Mucosa of stomach (tissue), 1 donor: Measurements from ENCODE around the gene DERA.
"Not testable (repeated sequence)": the region's sequence is repeated elsewhere in the genome, so short reads cannot be mapped to it uniquely, and the experiment has no call there.

Source experiments
- H3K27me3 ChIP-seq: one replicate; pipeline ENCODE4 v1.7.0; 2013; ENCODE audit warnings: mild to moderate bottlenecking, low read length; ENCODE audit not compliant: control insufficient read depth, insufficient read depth
- H3K36me3 ChIP-seq: one replicate; pipeline ENCODE4 v1.7.0; 2013; ENCODE audit warnings: low read length; ENCODE audit not compliant: control insufficient read depth, insufficient read depth
- H3K4me1 ChIP-seq: one replicate; pipeline ENCODE4 v1.7.0; 2013; ENCODE audit warnings: mild to moderate bottlenecking, low read length; ENCODE audit not compliant: control insufficient read depth, insufficient read depth
- H3K4me3 ChIP-seq: one replicate; pipeline ENCODE4 v1.7.0; 2013; ENCODE audit warnings: low read length
- H3K9ac ChIP-seq: one replicate; pipeline ENCODE4 v1.7.0; 2013; ENCODE audit warnings: mild to moderate bottlenecking, low read length, moderate library complexity
- H3K9me3 ChIP-seq: one replicate; pipeline ENCODE4 v1.7.0; 2013; ENCODE audit warnings: mild to moderate bottlenecking, low read length, moderate library complexity; ENCODE audit not compliant: control insufficient read depth
- donor health status: Pancreatic carcinoma.

Gene DERA

DNA sequence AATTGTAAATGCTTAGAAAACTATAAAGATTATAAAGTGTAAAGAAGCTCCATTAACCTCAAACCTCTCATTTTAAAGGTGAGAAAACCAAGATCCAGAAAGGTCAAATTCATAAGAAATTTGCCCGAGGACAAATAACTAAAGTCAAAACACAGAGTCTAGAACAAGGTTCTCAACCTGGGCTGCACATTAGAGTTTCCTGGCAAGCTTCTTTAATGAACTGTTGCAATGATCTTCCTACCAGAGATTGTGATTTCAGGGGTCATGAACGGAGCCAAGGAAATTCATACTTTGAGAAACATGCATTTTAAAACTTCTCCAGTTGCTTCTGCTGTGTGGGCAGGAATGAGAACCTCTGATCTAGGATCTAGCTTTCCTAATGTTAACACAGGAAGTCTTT is 86.8 kb downstream of the DERA start:
- Histone ChIP-seq H3K9me3 (no peaks in the 10 kb centered on the region), H3K4me3 (no peak overlapping the region), H3K36me3 (no peaks in the 10 kb centered on the region), H3K27me3 (no peaks in the 10 kb centered on the region), H3K9ac (no peak overlapping the region), H3K4me1 (peaks cover 10% of the 10 kb centered on the region)

DNA sequence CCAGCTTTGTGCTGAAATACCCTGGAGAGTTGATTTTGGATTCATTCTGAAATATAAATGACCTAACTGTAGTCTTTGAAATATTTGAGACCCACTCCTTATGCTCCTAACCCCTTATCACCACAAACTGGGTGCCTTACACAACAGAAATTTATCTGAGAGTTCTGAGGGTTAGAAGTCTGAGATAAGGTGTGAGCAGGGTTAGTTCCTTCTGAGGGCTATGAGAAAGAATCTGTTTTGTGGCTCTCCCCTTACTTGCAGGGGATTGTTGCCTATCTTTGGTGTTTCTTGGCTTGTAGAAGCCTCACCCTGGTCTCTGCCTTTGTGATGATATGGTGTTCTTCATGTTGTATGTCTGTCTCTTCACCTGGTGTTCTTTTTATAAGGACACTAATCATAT is 91.7 kb downstream of the DERA start:
- Histone ChIP-seq H3K4me3 (no peak overlapping the region), H3K36me3 (no peaks in the 10 kb centered on the region), H3K27me3 (no peaks in the 10 kb centered on the region), H3K4me1 (peaks cover 9% of the 10 kb centered on the region), H3K9ac (no peak overlapping the region), H3K9me3 (no peaks in the 10 kb centered on the region)

DNA sequence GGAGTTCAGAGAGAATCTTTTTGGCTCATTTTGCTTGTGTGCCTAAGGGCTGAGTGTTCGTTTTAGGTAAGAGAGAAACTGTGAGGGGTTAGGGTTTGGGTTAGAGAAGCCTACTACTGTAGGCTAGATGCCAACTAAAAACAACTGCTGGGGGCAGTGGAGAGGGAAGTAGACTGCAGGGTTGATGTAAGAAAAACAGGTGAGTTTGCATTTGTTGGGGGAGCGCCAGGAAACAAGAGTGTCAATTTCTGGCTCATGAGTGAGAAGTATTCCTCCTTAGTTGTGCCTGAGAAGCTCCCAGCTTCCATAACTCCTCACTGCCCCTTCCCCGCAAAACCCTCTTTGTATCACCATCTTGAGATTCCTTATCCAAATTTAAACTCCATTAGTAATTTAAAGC is 92.3 kb downstream of the DERA start:
- Histone ChIP-seq H3K4me1 (peaks cover 9% of the 10 kb centered on the region), H3K36me3 (no peaks in the 10 kb centered on the region), H3K9me3 (no peaks in the 10 kb centered on the region), H3K4me3 (no peak overlapping the region), H3K27me3 (no peaks in the 10 kb centered on the region), H3K9ac (no peak overlapping the region)

DNA sequence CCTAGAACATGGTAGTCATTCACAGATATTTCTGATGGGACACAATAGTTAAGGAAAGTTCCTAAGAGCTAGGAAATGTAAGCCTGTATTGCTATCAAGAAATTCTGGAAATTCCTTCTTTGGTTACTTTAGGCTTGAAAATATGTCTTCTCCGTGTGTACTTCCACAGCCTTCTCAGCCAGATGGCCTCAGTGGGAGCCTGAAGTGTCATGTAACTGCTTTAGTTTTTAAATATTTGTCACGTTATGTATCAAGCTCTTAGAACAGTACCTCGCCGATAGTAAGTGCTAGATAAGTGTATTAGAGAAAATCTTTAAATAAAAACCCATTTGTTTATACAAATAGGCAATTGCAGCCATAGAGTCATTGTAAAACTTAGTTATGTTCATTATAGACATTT is 95.6 kb downstream of the DERA start:
- H3K27me3 ChIP-seq, result no peaks in the 10 kb centered on the region
- no peaks in the 10 kb centered on the region for H3K9me3 ChIP-seq
- no peak overlapping the region for H3K9ac ChIP-seq
- peaks cover 9% of the 10 kb centered on the region for H3K4me1 ChIP-seq
- H3K4me3 ChIP-seq, result no peak overlapping the region
- no peaks in the 10 kb centered on the region for H3K36me3 ChIP-seq

DNA sequence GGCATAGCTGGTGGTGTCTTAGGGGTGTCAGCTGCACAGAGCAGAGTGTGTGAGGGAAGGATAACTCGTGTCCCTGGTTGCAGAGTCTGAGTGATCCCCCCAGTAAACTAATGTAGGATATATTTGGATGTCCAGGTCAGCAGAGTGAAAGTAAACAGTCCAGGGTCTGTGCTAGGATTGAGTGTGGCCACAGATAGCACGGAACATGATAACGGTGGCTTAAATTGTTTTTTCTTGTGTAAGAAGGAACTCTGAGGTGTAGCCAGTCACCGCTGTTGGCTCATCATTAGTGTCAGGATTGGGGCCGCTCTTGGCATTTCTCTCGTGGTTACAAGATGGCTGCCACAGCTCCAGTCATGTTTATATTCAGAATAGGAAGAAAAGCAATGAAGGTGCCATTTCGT is 97.3 kb downstream of the DERA start:
- Histone ChIP-seq H3K9me3 (no peaks in the 10 kb centered on the region), H3K4me1 (no peaks in the 10 kb centered on the region), H3K27me3 (no peaks in the 10 kb centered on the region), H3K4me3 (no peak overlapping the region), H3K9ac (no peak overlapping the region), H3K36me3 (no peaks in the 10 kb centered on the region)

DNA sequence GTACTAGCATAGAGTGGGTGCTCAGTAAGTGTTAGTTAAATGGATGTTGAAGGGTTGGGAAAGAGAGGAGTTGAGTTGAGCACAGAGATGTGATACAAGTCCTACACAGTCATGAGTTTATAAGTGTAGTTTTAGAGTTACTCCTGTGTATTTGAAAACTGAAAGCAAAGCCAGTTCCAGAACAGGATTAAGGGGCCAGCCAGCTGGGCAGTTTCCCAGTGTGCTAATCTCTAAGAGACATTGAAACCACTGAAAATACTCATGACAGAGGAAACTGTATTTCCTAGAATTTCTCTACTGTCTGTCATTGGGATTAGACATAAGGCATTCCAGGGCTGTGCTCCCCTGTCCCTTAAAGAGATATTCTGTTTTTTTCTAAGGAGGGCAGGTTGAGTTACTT is 101.0 kb downstream of the DERA start:
- no peaks in the 10 kb centered on the region for H3K27me3 ChIP-seq

DNA sequence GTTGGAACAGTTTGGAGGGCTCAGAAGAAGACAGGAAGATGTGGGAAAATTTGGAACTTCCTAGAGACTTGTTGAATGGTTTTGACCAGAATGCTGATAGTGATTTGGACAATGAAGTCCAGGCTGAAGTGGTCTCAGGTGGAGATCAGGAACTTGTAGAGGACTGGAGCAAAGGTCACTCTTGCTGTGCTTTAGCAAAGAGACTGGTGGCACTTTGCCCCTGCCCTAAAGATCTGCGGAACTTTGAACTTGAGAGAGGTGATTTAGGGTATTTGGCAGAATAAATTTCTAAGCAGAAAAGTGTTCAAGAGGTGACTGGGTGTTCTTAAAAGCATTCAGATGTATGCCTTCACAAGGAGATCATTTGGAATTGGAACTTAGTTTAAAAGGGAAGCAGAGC is 102.6 kb downstream of the DERA start:
- H3K36me3 ChIP-seq, H3K4me1 ChIP-seq, H3K9ac ChIP-seq, H3K4me3 ChIP-seq, H3K27me3 ChIP-seq, H3K9me3 ChIP-seq: not testable (repeated sequence)

More for the DNA sequence above, 101.0 kb downstream of the DERA start:
- no peak overlapping the region for H3K9ac ChIP-seq
- no peak overlapping the region for H3K4me3 ChIP-seq
- H3K4me1 ChIP-seq, result no peaks in the 10 kb centered on the region
- H3K9me3 ChIP-seq, result peaks cover 7% of the 10 kb centered on the region
- H3K36me3 ChIP-seq, result no peaks in the 10 kb centered on the region

DNA sequence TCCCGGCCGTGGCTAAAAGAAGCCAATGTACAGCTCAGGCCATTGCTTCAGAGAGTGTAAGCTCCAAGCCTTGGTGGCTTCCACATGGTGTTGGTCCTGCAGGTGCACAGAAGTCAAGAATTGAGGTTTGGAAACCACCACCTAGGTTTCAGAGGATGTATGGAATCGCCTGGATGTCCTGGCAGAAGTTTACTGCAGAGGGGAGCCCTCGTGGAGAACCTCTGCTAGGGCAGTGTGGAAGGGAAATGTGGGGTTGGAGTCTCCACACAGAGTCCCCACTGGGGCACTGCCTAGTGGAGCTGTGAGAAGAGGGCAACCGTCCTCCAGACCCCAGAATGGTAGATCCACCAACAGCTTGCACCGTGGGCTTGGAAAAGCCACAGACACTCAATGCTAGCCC is 103.3 kb downstream of the DERA start:
- H3K36me3 ChIP-seq, H3K9ac ChIP-seq: not testable (repeated sequence)

DNA sequence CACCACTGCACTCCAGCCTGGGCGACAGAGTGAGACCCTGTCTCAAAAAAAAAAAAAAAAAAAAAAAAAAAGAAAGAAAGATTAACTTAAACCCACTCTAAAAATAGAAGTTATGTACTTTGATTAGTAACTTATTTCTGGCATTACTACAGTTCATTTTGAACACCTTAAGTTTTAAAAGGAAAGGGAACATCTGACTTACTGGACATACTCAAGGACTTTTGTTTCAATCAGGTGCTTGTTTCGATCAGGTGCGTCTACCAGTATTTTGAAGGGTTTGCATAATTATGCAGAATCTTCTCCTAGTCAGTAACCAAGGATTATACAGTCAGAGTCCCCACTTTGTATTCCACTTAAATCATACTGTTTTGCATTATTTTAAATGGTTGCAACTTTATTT is 105.6 kb downstream of the DERA start:
- Histone ChIP-seq H3K4me1 (peaks cover 4% of the 10 kb centered on the region), H3K9me3 (peaks cover 7% of the 10 kb centered on the region), H3K27me3 (no peaks in the 10 kb centered on the region), H3K9ac (no peak overlapping the region), H3K36me3 (no peaks in the 10 kb centered on the region), H3K4me3 (no peak overlapping the region)

More for the DNA sequence above, 103.3 kb downstream of the DERA start:
- H3K9me3 ChIP-seq, H3K4me1 ChIP-seq, H3K4me3 ChIP-seq, H3K27me3 ChIP-seq: not testable (repeated sequence)

DNA sequence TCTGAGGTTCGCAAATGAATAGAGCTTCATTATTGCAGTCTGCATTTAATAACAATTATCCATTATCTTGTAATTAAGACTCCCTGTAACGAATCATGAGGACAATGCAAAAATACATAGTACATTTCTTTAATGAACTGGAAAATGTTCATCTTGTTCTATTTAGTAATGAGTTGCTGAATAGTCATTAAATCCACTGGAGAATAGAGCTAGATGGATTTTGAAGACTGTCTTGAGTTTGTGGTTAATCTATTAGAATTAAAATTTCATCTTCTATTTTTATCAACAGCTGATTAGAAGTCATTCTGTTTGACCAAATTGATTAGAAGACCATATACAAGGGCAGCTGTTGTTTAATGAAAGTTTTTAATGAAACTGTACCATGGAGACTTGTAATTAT is 107.2 kb downstream of the DERA start:
- Histone ChIP-seq H3K9me3 (peaks cover 7% of the 10 kb centered on the region), H3K9ac (no peak overlapping the region), H3K36me3 (no peaks in the 10 kb centered on the region), H3K4me3 (no peak overlapping the region), H3K4me1 (peaks cover 4% of the 10 kb centered on the region), H3K27me3 (no peaks in the 10 kb centered on the region)

DNA sequence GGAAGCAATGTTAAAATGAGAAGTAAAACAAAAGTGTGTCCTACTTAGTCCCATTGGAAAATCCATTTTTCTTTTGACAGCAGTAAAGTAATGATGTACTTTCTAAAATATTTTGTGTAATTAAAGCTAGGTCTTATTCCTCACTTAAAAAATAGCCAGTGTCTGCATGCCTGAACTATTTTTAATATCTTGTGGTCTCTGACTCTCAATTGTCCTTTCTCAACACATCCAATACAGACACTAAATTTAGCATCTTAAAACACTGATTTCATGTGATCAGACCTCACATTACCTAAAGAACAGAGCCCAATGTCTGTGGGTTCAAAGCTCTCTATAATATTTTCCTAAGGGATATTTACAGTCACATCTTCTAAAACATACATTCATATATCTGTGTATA is 108.0 kb downstream of the DERA start:
- Histone ChIP-seq H3K4me1 (peaks cover 4% of the 10 kb centered on the region), H3K4me3 (no peak overlapping the region), H3K9ac (no peak overlapping the region), H3K9me3 (peaks cover 7% of the 10 kb centered on the region), H3K27me3 (no peaks in the 10 kb centered on the region), H3K36me3 (no peaks in the 10 kb centered on the region)

DNA sequence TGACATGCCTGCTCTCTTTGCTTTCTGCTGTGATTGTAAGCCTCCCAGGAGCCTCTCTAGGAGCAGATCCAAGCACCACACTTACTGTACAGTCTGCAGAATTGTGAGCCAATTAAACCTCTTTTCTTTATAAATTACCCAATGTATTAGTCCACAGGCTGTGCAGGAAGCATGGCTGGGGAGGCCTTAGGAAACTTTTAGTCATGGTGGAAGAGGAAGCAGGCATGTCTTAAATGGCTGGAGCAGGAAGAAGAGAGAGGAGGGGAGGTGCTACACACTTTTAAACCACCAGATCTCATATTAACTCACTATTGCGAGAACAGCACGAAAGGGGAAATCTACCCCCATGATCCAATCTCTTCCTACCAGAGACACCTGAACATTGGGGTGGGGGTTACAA is 108.9 kb downstream of the DERA start:
- peaks cover 4% of the 10 kb centered on the region for H3K4me1 ChIP-seq
- no peaks in the 10 kb centered on the region for H3K36me3 ChIP-seq
- no peak overlapping the region for H3K9ac ChIP-seq
- no peaks in the 10 kb centered on the region for H3K27me3 ChIP-seq
- H3K9me3 ChIP-seq, result no peaks in the 10 kb centered on the region
- H3K4me3 ChIP-seq, result no peak overlapping the region

DNA sequence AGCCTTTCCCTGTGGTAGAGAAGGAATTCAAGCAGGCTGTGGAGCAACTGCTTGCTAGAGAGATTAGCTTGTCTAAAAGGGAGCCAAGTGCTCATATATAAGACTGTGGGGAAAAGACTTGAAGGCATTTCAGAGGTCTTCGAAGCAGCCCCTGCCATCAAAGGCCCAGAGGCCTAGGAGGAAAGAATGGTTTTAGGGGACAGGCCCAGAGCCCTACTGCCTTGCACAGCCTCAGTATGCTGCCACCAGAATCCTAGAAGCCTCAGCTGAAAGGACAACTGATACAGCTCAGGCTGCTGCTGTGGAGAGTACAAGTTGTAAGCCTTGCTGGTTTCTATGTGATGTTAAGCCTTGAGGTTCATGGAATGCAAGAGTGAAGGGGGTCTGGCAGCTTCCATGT is 109.9 kb downstream of the DERA start:
- H3K9me3 ChIP-seq, result no peaks in the 10 kb centered on the region
- H3K4me1 ChIP-seq, result peaks cover 4% of the 10 kb centered on the region
- no peak overlapping the region for H3K4me3 ChIP-seq
- no peaks in the 10 kb centered on the region for H3K27me3 ChIP-seq
- no peaks in the 10 kb centered on the region for H3K36me3 ChIP-seq
- H3K9ac ChIP-seq, result no peak overlapping the region
